Ishikawa (cell line): ENCODE measurements around the gene USP14.

ENCODE experiments used
- CEBPB ChIP-seq: IDR thresholded peaks from 2 replicates; pipeline ENCODE4 v1.6.1; 2012
- CREB1 ChIP-seq: IDR thresholded peaks from 2 replicates; pipeline ENCODE4 v1.6.1; 2012; ENCODE audit warnings: low read depth
- EGR1 ChIP-seq: IDR thresholded peaks from 2 replicates; pipeline ENCODE4 v1.6.1; 2012
- EP300 ChIP-seq: IDR thresholded peaks from 2 replicates; pipeline ENCODE4 v1.6.1; 2012; ENCODE audit warnings: borderline replicate concordance
- FOXM1 ChIP-seq: IDR thresholded peaks from 2 replicates; pipeline ENCODE4 v1.6.1; 2012; ENCODE audit warnings: low read depth, borderline replicate concordance
- NFIC ChIP-seq: IDR thresholded peaks from 2 replicates; pipeline ENCODE4 v1.6.1; 2012
- RAD21 ChIP-seq: IDR thresholded peaks from 2 replicates; pipeline ENCODE4 v1.6.1; 2012; ENCODE audit warnings: low read depth
- REST ChIP-seq: IDR thresholded peaks from 2 replicates; pipeline ENCODE4 v1.6.1; 2012; ENCODE audit warnings: low read depth, mild to moderate bottlenecking
- TAF1 ChIP-seq: IDR thresholded peaks from 2 replicates; pipeline ENCODE4 v1.6.1; 2012; ENCODE audit warnings: low read depth, mild to moderate bottlenecking
- TCF12 ChIP-seq: IDR thresholded peaks from 2 replicates; pipeline ENCODE4 v1.6.1; 2012; ENCODE audit warnings: low read depth
- TEAD4 ChIP-seq: IDR thresholded peaks from 2 replicates; pipeline ENCODE4 v1.6.1; 2012
- USF1 ChIP-seq: IDR thresholded peaks from 2 replicates; pipeline ENCODE4 v1.6.1; 2012
- YY1 ChIP-seq: IDR thresholded peaks from 2 replicates; pipeline ENCODE4 v1.6.1; 2012; ENCODE audit warnings: low read depth
- ZBTB7A ChIP-seq: IDR thresholded peaks from 2 replicates; pipeline ENCODE4 v1.6.1; 2012; ENCODE audit warnings: low read depth
- TF ChIP-seq, protein P1 (sequence below): IDR thresholded peaks from 2 replicates; pipeline ENCODE4 v1.6.1; 2012

The USP14 gene

GRCh38 chr18:227902-228301, 69.5 kb downstream of the USP14 start:
- TF ChIP-seq CEBPB (no peak), EP300 (no peak), TAF1 (no peak), RAD21 (no peak), USF1 (no peak), EGR1 (no peak), NFIC (no peak), ZBTB7A (no peak), FOXM1 (no peak), TEAD4 (no peak), REST (no peak), TCF12 (no peak), CREB1 (no peak), YY1 (no peak)
- TF ChIP-seq, protein P1, sequence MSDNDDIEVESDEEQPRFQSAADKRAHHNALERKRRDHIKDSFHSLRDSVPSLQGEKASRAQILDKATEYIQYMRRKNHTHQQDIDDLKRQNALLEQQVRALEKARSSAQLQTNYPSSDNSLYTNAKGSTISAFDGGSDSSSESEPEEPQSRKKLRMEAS = no peak

GRCh38 chr18:228586-228985, 70.2 kb downstream of the USP14 start:
- TF ChIP-seq YY1 (no peak), NFIC (no peak), EP300 (no peak), EGR1 (no peak), TAF1 (no peak), CREB1 (no peak)

DNA sequence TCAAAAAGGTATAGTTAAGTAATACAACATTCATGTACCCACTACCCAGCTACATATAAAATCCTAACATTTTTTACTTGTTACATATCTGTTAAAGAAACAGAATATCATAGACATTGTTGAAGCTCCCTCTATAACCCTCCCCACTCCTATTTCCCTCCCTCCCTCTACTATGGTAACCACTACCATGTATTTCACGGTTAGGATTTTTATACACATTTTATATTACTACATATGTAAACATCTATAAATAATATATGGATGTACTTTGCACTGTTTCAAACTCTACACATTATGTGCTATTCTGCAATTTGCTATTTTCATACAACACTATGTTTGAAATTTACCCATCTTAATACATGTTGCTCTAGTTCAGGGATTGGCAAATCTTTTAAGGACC, 73.2 kb downstream of the USP14 start:
- TF ChIP-seq TAF1 (no peak), FOXM1 (no peak), CEBPB (no peak), RAD21 (no peak), EP300 (no peak), CREB1 (no peak), EGR1 (no peak), REST (no peak), NFIC (no peak), YY1 (no peak), TCF12 (no peak), ZBTB7A (no peak), TEAD4 (no peak), USF1 (no peak)
- TF ChIP-seq, protein P1 = no peak

GRCh38 chr18:240175-240574, 81.8 kb downstream of the USP14 start:
- TF ChIP-seq EGR1 (no peak), TAF1 (no peak), TCF12 (no peak), NFIC (no peak), FOXM1 (no peak), RAD21 (no peak), REST (no peak), ZBTB7A (no peak), YY1 (no peak)
- TF ChIP-seq, protein P1 = no peak

- TF ChIP-seq TCF12 = no peak
- TF ChIP-seq TAF1 = no peak
- TF ChIP-seq ZBTB7A = no peak
- no peak for TF ChIP-seq NFIC
- no peak for TF ChIP-seq FOXM1
- TF ChIP-seq CREB1 = no peak
- no peak for TF ChIP-seq YY1
- no peak for TF ChIP-seq EGR1
- TF ChIP-seq USF1 = no peak
- TF ChIP-seq REST = no peak
- TF ChIP-seq CEBPB = no peak
- TF ChIP-seq RAD21 = no peak
- TF ChIP-seq EP300 = no peak
- no peak for TF ChIP-seq TEAD4
These were observed 87.0 kb downstream of the USP14 start for GRCh38 chr18:245282-245847.
